EH (cell line): ENCODE results near the gene ALOX15.
A peak's percentile ranks its signal among the peaks of the same experiment; 100 is the strongest.
"Not testable (repeated sequence)": the region's sequence is repeated elsewhere in the genome, so short reads cannot be mapped to it uniquely, and the experiment has no call there.

Experiments used
- DNase-seq: peaks from one replicate; pipeline ENCODE4 v3.0.0-alpha.2; 2015; ENCODE audit warnings: low read depth

The ALOX15 gene

GRCh38 chr17:4617590-4618351, 23.7 kb downstream of the ALOX15 start:
- DNase-seq: no peak

- no peak for DNase-seq
Observed at GRCh38 chr17:4617090-4617489, 24.4 kb downstream of the ALOX15 start.

- DNase-seq: no peak
Observed at GRCh38 chr17:4616476-4616875, 25.0 kb downstream of the ALOX15 start.

GRCh38 chr17:4610656-4611055, 30.8 kb downstream of the ALOX15 start:
- DNase-seq: no peak

GRCh38 chr17:4610162-4610561, 31.3 kb downstream of the ALOX15 start:
- DNase-seq: no peak

- no peak for DNase-seq
Observed at GRCh38 chr17:4609761-4610160, 31.7 kb downstream of the ALOX15 start.

GRCh38 chr17:4607773-4608187, 33.7 kb downstream of the ALOX15 start:
- DNase-seq: peak; percentile 60

GRCh38 chr17:4607261-4607741, 34.2 kb downstream of the ALOX15 start:
- DNase-seq: no peak

GRCh38 chr17:4605826-4606225, 35.7 kb downstream of the ALOX15 start:
- DNase-seq: peak; percentile 15

- DNase-seq: not testable (repeated sequence)
Observed at GRCh38 chr17:4604736-4605135, 36.7 kb downstream of the ALOX15 start.

GRCh38 chr17:4604111-4604644, 37.3 kb downstream of the ALOX15 start:
- DNase-seq: peak; percentile 62

- no peak for DNase-seq
Observed at GRCh38 chr17:4602041-4602440, 39.4 kb downstream of the ALOX15 start.

GRCh38 chr17:4601326-4601725, 40.2 kb downstream of the ALOX15 start:
- no peak for DNase-seq

- no peak for DNase-seq
Observed at GRCh38 chr17:4600563-4600962, 40.9 kb downstream of the ALOX15 start.

- no peak for DNase-seq
Observed at GRCh38 chr17:4599505-4600281, 41.8 kb downstream of the ALOX15 start.

- no peak for DNase-seq
Observed at GRCh38 chr17:4598776-4599504, 42.5 kb downstream of the ALOX15 start.

GRCh38 chr17:4597975-4598374, 43.5 kb downstream of the ALOX15 start:
- DNase-seq: no peak

GRCh38 chr17:4596636-4597380, 44.7 kb downstream of the ALOX15 start:
- DNase-seq: no peak

- DNase-seq: not testable (repeated sequence)
Observed at GRCh38 chr17:4595685-4596342, 45.7 kb downstream of the ALOX15 start.

GRCh38 chr17:4594931-4595684, 46.4 kb downstream of the ALOX15 start:
- no peak for DNase-seq
